Stomach (tissue), 4 donors: ENCODE data around the gene FDXR.

Experiments used
- CTCF ChIP-seq, 7 experiments: fragments of 450-650 bp in 4 of 7; fragments of 200-600 bp in 3 of 7; sonication (generic) in 3 of 7; IDR thresholded peaks; one replicate each; pipeline ENCODE4 v1.5.1; 2016 to 2019; ENCODE audit warnings: antibody characterized with exemption in 7 of 7, control low read depth in 2 of 7, mild to moderate bottlenecking in 1 of 7
- EP300 ChIP-seq: sonication (generic); formaldehyde crosslinking; IDR thresholded peaks from one replicate; pipeline ENCODE4 v1.6.1; 2017; ENCODE audit warnings: antibody characterized with exemption
- POLR2A ChIP-seq, 4 donors: fragments of 450-650 bp; IDR thresholded peaks; one replicate each; pipeline ENCODE4 v1.6.1; 2016; ENCODE audit warnings: antibody characterized with exemption in 4 of 4, control low read depth in 2 of 4, mild to moderate bottlenecking in 1 of 4, moderate library complexity in 1 of 4

- TF ChIP-seq CTCF (IDR thresholded peaks at IDR 0.05) (no peak), POLR2A (IDR thresholded peaks at IDR 0.05) (peak in 2 of 4 donors; percentile 94 to 97), EP300 (no peak)
Observed at GRCh38 chr17:74873037-74873873, 461 bp upstream of the FDXR start.
